HL-60 (cell line): Measurements from ENCODE around the gene WDR19.

Experiments used
- DNase-seq, 2 experiments: peaks; one replicate each; pipeline ENCODE4 v3.0.0-alpha.2; 2010 to 2020; ENCODE audit warnings: low read depth in 1 of 2, low spot score in 1 of 2
- H3K27ac ChIP-seq: fragments of 250-450 bp; sonication (Bioruptor Pico); replicated peaks from 2 replicates; pipeline ENCODE4 v1.5.1; 2020; ENCODE audit warnings: mild to moderate bottlenecking, moderate library complexity
- H3K27me3 ChIP-seq: fragments of 250-450 bp; sonication (Bioruptor Pico); 2 replicates; pipeline ENCODE4 v1.5.1; 2021; ENCODE audit warnings: mild to moderate bottlenecking, moderate library complexity; ENCODE audit not compliant: insufficient read depth, poor library complexity, severe bottlenecking
- H3K4me3 ChIP-seq: replicated peaks from 2 replicates; pipeline ENCODE4 v1.5.1; 2011; ENCODE audit warnings: mild to moderate bottlenecking, control low read depth, low read length; ENCODE audit not compliant: insufficient read depth
- GABPA ChIP-seq: IDR thresholded peaks from 2 replicates; pipeline ENCODE4 v1.6.1; 2012; ENCODE audit warnings: low read depth
- POLR2AphosphoS5 ChIP-seq: IDR thresholded peaks from 2 replicates; pipeline ENCODE4 v1.6.1; 2012; ENCODE audit warnings: low read depth
- SPI1 ChIP-seq: IDR thresholded peaks from 2 replicates; pipeline ENCODE4 v1.6.1; 2012; ENCODE audit warnings: low read depth, mild to moderate bottlenecking, borderline replicate concordance
- TF ChIP-seq, protein P1 (sequence below): IDR thresholded peaks from 2 replicates; pipeline ENCODE4 v1.6.1; 2012; ENCODE audit warnings: low read depth; ENCODE audit not compliant: insufficient replicate concordance
- TF ChIP-seq, protein P2 (sequence below): IDR thresholded peaks from one replicate; pipeline ENCODE4 v1.5.1; 2011; ENCODE audit warnings: low read length, control low read depth, inconsistent platforms; ENCODE audit not compliant: insufficient read depth

Gene WDR19

DNA sequence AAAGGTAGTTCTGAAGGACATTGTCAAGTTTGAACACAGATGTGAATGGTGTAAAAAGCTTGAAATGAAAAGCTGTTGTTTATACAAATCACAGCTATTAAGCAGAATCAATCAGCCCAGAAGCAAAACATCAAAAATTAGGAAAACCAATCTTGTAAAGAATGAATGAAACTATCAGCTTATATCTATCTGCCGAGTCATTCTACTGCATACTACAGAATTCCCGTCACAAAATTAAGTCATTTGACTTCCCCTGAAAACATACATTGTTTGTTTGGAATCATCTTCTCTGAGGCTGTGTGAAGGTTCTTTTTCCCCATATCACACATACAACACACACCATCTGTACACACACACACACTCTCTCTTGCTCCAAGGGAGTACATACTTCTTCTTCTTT lies 103.5 kb downstream of the WDR19 start:
- no peak overlapping the region for H3K4me3 ChIP-seq
- no peak for DNase-seq
- TF ChIP-seq, protein P1, sequence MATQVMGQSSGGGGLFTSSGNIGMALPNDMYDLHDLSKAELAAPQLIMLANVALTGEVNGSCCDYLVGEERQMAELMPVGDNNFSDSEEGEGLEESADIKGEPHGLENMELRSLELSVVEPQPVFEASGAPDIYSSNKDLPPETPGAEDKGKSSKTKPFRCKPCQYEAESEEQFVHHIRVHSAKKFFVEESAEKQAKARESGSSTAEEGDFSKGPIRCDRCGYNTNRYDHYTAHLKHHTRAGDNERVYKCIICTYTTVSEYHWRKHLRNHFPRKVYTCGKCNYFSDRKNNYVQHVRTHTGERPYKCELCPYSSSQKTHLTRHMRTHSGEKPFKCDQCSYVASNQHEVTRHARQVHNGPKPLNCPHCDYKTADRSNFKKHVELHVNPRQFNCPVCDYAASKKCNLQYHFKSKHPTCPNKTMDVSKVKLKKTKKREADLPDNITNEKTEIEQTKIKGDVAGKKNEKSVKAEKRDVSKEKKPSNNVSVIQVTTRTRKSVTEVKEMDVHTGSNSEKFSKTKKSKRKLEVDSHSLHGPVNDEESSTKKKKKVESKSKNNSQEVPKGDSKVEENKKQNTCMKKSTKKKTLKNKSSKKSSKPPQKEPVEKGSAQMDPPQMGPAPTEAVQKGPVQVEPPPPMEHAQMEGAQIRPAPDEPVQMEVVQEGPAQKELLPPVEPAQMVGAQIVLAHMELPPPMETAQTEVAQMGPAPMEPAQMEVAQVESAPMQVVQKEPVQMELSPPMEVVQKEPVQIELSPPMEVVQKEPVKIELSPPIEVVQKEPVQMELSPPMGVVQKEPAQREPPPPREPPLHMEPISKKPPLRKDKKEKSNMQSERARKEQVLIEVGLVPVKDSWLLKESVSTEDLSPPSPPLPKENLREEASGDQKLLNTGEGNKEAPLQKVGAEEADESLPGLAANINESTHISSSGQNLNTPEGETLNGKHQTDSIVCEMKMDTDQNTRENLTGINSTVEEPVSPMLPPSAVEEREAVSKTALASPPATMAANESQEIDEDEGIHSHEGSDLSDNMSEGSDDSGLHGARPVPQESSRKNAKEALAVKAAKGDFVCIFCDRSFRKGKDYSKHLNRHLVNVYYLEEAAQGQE: no peak
- no peak for TF ChIP-seq GABPA
- TF ChIP-seq, protein P2, sequence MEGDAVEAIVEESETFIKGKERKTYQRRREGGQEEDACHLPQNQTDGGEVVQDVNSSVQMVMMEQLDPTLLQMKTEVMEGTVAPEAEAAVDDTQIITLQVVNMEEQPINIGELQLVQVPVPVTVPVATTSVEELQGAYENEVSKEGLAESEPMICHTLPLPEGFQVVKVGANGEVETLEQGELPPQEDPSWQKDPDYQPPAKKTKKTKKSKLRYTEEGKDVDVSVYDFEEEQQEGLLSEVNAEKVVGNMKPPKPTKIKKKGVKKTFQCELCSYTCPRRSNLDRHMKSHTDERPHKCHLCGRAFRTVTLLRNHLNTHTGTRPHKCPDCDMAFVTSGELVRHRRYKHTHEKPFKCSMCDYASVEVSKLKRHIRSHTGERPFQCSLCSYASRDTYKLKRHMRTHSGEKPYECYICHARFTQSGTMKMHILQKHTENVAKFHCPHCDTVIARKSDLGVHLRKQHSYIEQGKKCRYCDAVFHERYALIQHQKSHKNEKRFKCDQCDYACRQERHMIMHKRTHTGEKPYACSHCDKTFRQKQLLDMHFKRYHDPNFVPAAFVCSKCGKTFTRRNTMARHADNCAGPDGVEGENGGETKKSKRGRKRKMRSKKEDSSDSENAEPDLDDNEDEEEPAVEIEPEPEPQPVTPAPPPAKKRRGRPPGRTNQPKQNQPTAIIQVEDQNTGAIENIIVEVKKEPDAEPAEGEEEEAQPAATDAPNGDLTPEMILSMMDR: no peak
- no peak for TF ChIP-seq SPI1
- TF ChIP-seq POLR2AphosphoS5: no peak
- H3K27me3 ChIP-seq: no peaks in the 10 kb centered on the region
- no peak overlapping the region for H3K27ac ChIP-seq

DNA sequence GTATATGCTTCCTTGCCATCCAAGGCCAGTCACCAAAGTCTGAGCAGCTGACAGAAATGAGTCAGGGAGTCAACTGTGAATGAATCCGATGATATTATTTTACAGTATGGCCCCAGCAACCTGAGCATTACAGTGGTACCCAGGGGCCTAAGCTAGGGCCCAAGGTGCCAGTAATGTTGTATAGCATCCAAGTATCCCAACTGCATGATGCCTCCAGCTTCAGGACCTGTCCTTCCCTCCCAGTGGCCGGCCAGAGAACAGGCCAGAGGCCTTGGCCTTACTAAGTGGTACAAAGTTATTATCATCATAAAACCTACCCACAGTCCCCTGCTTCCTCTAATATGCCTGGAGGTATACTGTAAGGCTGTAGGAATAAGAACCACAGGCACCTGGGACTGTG lies 103.9 kb downstream of the WDR19 start:
- Histone ChIP-seq H3K27me3 (no peaks in the 10 kb centered on the region), H3K4me3 (no peak overlapping the region), H3K27ac (no peak overlapping the region)
- TF ChIP-seq, protein P2: no peak
- no peak for TF ChIP-seq GABPA
- no peak for TF ChIP-seq SPI1
- no peak for TF ChIP-seq POLR2AphosphoS5
- TF ChIP-seq, protein P1: no peak
- no peak for DNase-seq

DNA sequence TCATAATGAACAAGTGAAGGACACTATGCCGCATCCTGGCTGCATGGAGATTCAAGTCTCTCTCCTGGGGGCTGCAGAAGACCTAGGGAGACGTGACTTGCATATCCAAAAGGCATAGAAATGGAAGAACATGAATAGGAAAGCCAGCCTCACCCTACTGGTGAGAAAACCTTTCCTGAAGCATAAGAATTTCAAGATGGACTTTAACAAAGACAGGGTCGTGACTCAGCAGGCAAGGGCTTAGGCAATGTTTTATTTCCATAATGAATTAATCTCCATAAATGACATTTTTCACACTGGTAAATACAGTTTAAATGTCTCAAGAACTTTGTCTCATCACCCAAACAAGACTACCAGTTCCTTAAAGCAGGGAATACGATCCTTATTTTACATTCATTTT lies 104.9 kb downstream of the WDR19 start:
- DNase-seq: no peak
- Histone ChIP-seq H3K27me3 (no peaks in the 10 kb centered on the region), H3K4me3 (no peak overlapping the region), H3K27ac (no peak overlapping the region)
- TF ChIP-seq, protein P2: no peak
- TF ChIP-seq SPI1 (no peak), POLR2AphosphoS5 (no peak), GABPA (no peak)
- TF ChIP-seq, protein P1: no peak
